Esophagus muscularis mucosa (tissue), 4 donors: Measurements from ENCODE around the gene KIF14. TPM values are rescaled to one million over a fixed set of nuclear protein-coding genes. Genes with fewer than 3 reads are reported as not detected.

Source experiments
- DNase-seq: peaks from one replicate; pipeline ENCODE4 v3.0.0-alpha.2; 2017; ENCODE audit errors: extremely low spot score
- H3K27ac ChIP-seq, 4 donors: fragments of 200-600 bp; sonication (generic); replicated peaks in 1 of 4; 1 replicate in 3 of 4; 2 replicates in 1 of 4; pipeline ENCODE4 v1.5.1; 2016 to 2019; ENCODE audit warnings: mild to moderate bottlenecking in 1 of 4
- H3K27me3 ChIP-seq, 4 donors: fragments of 200-600 bp; sonication (generic); one replicate each; pipeline versions ENCODE4 v1.5.1 to v1.6.0; 2016 to 2019
- H3K36me3 ChIP-seq, 4 donors: fragments of 200-600 bp; sonication (generic); one replicate each; pipeline ENCODE4 v1.5.1; 2016 to 2019
- H3K4me1 ChIP-seq, 4 donors: fragments of 200-600 bp; sonication (generic); one replicate each; pipeline ENCODE4 v1.5.1; 2016 to 2019
- H3K4me3 ChIP-seq, 4 donors: fragments of 200-600 bp; sonication (generic); 1 replicate in 2 of 4; 2 replicates in 2 of 4; pipeline ENCODE4 v1.5.1; 2016 to 2019; ENCODE audit warnings: mild to moderate bottlenecking in 4 of 4, moderate library complexity in 1 of 4
- H3K9me3 ChIP-seq, 4 donors: fragments of 200-600 bp; sonication (generic); 1 replicate in 3 of 4; 2 replicates in 1 of 4; pipeline ENCODE4 v1.5.1; 2016 to 2019
- CTCF ChIP-seq, 3 experiments: fragments of 200-600 bp in 2 of 3; fragments of 450-650 bp in 1 of 3; sonication (generic) in 2 of 3; IDR thresholded peaks; one replicate each; pipeline ENCODE4 v1.5.1; 2017 to 2019; ENCODE audit warnings: antibody characterized with exemption in 3 of 3, mild to moderate bottlenecking in 2 of 3, moderate library complexity in 1 of 3
- EP300 ChIP-seq: sonication (generic); formaldehyde crosslinking; IDR thresholded peaks from one replicate; pipeline ENCODE4 v1.6.1; 2017; ENCODE audit warnings: antibody characterized with exemption
- POLR2A ChIP-seq: fragments of 450-650 bp; IDR thresholded peaks from one replicate; pipeline ENCODE4 v1.6.1; 2017; ENCODE audit warnings: antibody characterized with exemption, moderate library complexity, mild to moderate bottlenecking, low read depth
- POLR2AphosphoS5 ChIP-seq, 2 donors: sonication (generic); formaldehyde crosslinking; IDR thresholded peaks; one replicate each; pipeline ENCODE4 v1.6.1; 2017; ENCODE audit warnings: antibody characterized with exemption in 2 of 2
- WGBS: methylation state at CpG from one replicate; pipeline ENCODE4 v1.1.5; 2018; 5-methylcytosine and 5-hydroxymethylcytosine counted together
- intact Hi-C: fragments of 100-400 bp; cut with DNase I; formaldehyde crosslinking; loops from one replicate; pipeline ENCODE4 v1.15.1; 2023
- total RNA-seq, 4 donors: library from RNA; depleted of rRNA; stranded (reverse); fragments of >200 nt; gene quantifications; one replicate each; pipeline versions ENCODE4 v1.1.0 to v1.2.1, GENCODE V29; 2016

The KIF14 gene
- total RNA-seq, 4 donors from 2014 or later: under 0.01 to 0.17 (median 0.17) TPM; not detected in 1

- Histone ChIP-seq H3K9me3 (no peaks in the 10 kb centered on the region), H3K36me3 (no peaks in the 10 kb centered on the region), H3K27me3 (no peaks in the 10 kb centered on the region), H3K4me3 (no peak overlapping the region), H3K4me1 (peaks cover 0 to under 1% (median 0%) of the 10 kb centered on the region in 4 donors), H3K27ac (no peak overlapping the region)
- intact Hi-C loops: no loop called here
- 88% methylated on average over 9 of the region's 9 CpGs for WGBS
- DNase-seq: no peak
- no peak for TF ChIP-seq EP300
- no peak for TF ChIP-seq CTCF (IDR thresholded peaks at IDR 0.05)
- no peak for TF ChIP-seq POLR2A
- no peak for TF ChIP-seq POLR2AphosphoS5 (IDR thresholded peaks at IDR 0.05)
These were observed 9.4 kb upstream of the KIF14 start for GRCh38 chr1:200629876-200630514.

GRCh38 chr1:200628223-200628881, 7.8 kb upstream of the KIF14 start:
- 80% methylated on average over 5 of the region's 7 CpGs for WGBS
- H3K36me3 ChIP-seq: no peaks in the 10 kb centered on the region
- H3K9me3 ChIP-seq: no peaks in the 10 kb centered on the region
- H3K27me3 ChIP-seq: no peaks in the 10 kb centered on the region
- no peak for DNase-seq
- H3K4me1 ChIP-seq: peaks cover 0 to 6% (median 0%) of the 10 kb centered on the region in 4 donors
- no peak overlapping the region for H3K4me3 ChIP-seq
- intact Hi-C loops: no loop called here
- TF ChIP-seq POLR2AphosphoS5 (IDR thresholded peaks at IDR 0.05): no peak
- TF ChIP-seq POLR2A: no peak
- no peak for TF ChIP-seq EP300
- no peak for TF ChIP-seq CTCF (IDR thresholded peaks at IDR 0.05)
- no peak overlapping the region for H3K27ac ChIP-seq

- Histone ChIP-seq H3K36me3 (no peaks in the 10 kb centered on the region), H3K27me3 (no peaks in the 10 kb centered on the region), H3K9me3 (no peaks in the 10 kb centered on the region), H3K4me1 (peaks cover 0 to 9% (median 0%) of the 10 kb centered on the region in 4 donors), H3K4me3 (no peak overlapping the region), H3K27ac (no peak overlapping the region)
- TF ChIP-seq EP300: no peak
- TF ChIP-seq POLR2AphosphoS5 (IDR thresholded peaks at IDR 0.05): no peak
- TF ChIP-seq CTCF (IDR thresholded peaks at IDR 0.05): no peak
- TF ChIP-seq POLR2A: no peak
- intact Hi-C loops: no loop called here
- 92% methylated on average over 1 of the region's 1 CpG for WGBS
- DNase-seq: no peak
These were observed 7.1 kb upstream of the KIF14 start for GRCh38 chr1:200627575-200628222.

- Histone ChIP-seq H3K9me3 (no peaks in the 10 kb centered on the region), H3K27ac (no peak overlapping the region), H3K4me1 (peaks cover 0 to 15% (median 3%) of the 10 kb centered on the region in 4 donors), H3K36me3 (no peaks in the 10 kb centered on the region), H3K27me3 (no peaks in the 10 kb centered on the region), H3K4me3 (no peak overlapping the region)
- 82% methylated on average over 5 of the region's 5 CpGs for WGBS
- TF ChIP-seq POLR2AphosphoS5 (IDR thresholded peaks at IDR 0.05) (no peak), CTCF (IDR thresholded peaks at IDR 0.05) (no peak), EP300 (no peak)
- DNase-seq: no peak
- intact Hi-C loops: no loop called here
These were observed 6.4 kb upstream of the KIF14 start for GRCh38 chr1:200626853-200627534.
